22Rv1 (cell line): ENCODE results near the gene LEUTX.

Experiments used
- ZFX ChIP-seq: fragments of 450-650 bp; IDR thresholded peaks from 2 replicates; pipeline ENCODE4 v1.6.1; 2017; ENCODE audit warnings: antibody characterized with exemption, borderline replicate concordance
- TF ChIP-seq, protein P1 (sequence below): fragments of 450-650 bp; IDR thresholded peaks from 2 replicates; pipeline ENCODE4 v1.5.1; 2017; ENCODE audit warnings: mild to moderate bottlenecking

DNA sequence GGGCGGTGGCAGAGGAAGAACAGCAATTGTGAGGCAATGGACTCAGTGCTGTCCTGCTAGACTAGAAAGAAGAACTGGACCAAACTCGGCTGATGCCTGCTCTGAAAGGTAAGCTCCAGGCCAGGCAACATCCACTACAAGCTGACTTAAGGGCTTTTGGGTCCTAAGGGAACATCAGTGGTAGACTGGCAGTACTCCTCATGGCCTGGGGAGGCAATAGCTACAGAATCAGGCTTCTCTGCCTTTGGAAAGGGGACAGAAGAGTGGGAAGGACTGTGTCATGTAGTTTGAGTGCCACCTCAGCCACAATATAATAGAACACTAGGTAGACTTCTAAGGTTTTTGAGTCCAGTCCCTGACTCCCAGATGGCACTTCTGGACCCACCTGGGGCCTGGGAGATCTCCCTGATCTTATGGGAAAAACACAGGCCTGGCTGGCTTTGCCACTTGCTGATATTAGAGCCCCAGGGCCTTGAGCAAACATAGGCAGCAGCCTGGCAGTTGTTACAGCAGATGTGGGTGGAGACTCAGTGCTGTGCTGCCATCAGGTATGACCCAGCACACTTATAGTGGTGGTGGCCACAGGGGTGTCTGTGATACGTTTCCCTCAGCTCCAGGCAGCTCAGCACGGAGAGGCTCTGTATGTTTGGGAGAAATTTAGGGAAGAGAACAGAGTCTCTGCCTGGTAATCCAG lies 31.7 kb upstream of the LEUTX start:
- TF ChIP-seq, protein P1, sequence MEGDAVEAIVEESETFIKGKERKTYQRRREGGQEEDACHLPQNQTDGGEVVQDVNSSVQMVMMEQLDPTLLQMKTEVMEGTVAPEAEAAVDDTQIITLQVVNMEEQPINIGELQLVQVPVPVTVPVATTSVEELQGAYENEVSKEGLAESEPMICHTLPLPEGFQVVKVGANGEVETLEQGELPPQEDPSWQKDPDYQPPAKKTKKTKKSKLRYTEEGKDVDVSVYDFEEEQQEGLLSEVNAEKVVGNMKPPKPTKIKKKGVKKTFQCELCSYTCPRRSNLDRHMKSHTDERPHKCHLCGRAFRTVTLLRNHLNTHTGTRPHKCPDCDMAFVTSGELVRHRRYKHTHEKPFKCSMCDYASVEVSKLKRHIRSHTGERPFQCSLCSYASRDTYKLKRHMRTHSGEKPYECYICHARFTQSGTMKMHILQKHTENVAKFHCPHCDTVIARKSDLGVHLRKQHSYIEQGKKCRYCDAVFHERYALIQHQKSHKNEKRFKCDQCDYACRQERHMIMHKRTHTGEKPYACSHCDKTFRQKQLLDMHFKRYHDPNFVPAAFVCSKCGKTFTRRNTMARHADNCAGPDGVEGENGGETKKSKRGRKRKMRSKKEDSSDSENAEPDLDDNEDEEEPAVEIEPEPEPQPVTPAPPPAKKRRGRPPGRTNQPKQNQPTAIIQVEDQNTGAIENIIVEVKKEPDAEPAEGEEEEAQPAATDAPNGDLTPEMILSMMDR, result 0 out of 2 replicates have a peak, but pooled peaks have one; percentile 5
- TF ChIP-seq ZFX, result no peak
